Spleen (tissue), 7 donors: ENCODE measurements around the gene MAPT.

Experiments used
- CTCF ChIP-seq, 11 experiments: fragments of 200-600 bp in 7 of 11; fragments of 450-650 bp in 4 of 11; sonication (generic) in 4 of 11; IDR thresholded peaks in 8 of 11; conservative IDR thresholded peaks in 3 of 11; 1 replicate in 7 of 11; 2 replicates in 4 of 11; pipeline versions ENCODE4 v1.4.0 to v1.8.0; 2016 to 2021; ENCODE audit warnings: antibody characterized with exemption in 11 of 11, inconsistent platforms in 4 of 11, mild to moderate bottlenecking in 1 of 11
- POLR2A ChIP-seq, 3 donors: fragments of 450-650 bp; IDR thresholded peaks; one replicate each; pipeline ENCODE4 v1.5.1; 2017; ENCODE audit warnings: antibody characterized with exemption in 3 of 3, mild to moderate bottlenecking in 1 of 3
- donor health status: DM: no; HTN: no; CAD: no; lungs with moderate emphysema.
- donor health status: DM: no; HTN: no; CAD: no.
- donor health status: DM: no; HTN: no; CAD: no.

DNA sequence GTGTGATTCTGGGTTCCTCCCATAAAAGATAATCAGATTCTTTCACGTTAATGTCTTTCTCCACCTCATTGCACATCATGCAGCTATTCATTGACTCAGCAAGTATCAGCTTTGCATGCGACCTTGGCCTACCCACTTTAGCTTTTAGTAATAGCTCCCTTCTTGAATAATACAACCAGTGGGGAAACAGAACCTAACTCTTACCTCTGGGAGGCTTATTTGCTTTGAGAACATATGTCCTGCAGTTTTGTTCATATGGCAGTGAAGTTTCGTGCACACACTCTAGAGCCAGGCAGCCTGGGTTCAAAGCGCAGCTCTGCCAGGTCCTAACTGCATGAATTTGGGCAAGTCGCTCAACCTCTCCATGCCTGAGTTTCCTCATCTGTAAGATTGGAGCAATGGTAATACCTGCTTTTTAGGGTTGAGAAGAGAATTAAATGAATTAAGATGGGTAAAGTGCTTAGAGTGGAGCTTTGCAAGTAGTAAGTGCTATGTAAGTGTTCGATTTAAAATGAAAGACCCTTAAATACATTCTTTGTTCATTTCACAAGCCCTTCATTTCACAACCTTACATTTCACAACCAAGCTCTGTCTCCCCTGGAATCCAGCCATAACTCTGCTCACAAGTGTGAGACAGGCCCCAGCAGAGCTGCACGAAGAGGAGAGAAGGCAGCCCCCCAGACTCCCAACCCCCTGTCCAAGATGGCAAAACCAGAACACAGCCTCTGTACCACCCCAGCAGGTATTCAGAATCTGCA is 29.3 kb downstream of the MAPT start:
- TF ChIP-seq CTCF (IDR thresholded peaks at IDR 0.05 in 8 of 11, conservative IDR thresholded peaks at IDR 0.05 in 3 of 11), result no peak
- no peak for TF ChIP-seq POLR2A (IDR thresholded peaks at IDR 0.05)
